NCI-H526 treated with DMSO at 0.1 percent for 48 hours (cell line): ENCODE data around the gene AUH.
A peak's percentile ranks its signal among the peaks of the same experiment; 100 is the strongest.
"Not testable (repeated sequence)": the region's sequence is repeated elsewhere in the genome, so short reads cannot be mapped to it uniquely, and the experiment has no call there.

Experiments used
- DNase-seq: peaks from one replicate; lab custom pipeline; 2025; lab: John Stamatoyannopoulos, UW

The AUH gene, protein sequence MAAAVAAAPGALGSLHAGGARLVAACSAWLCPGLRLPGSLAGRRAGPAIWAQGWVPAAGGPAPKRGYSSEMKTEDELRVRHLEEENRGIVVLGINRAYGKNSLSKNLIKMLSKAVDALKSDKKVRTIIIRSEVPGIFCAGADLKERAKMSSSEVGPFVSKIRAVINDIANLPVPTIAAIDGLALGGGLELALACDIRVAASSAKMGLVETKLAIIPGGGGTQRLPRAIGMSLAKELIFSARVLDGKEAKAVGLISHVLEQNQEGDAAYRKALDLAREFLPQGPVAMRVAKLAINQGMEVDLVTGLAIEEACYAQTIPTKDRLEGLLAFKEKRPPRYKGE

DNA sequence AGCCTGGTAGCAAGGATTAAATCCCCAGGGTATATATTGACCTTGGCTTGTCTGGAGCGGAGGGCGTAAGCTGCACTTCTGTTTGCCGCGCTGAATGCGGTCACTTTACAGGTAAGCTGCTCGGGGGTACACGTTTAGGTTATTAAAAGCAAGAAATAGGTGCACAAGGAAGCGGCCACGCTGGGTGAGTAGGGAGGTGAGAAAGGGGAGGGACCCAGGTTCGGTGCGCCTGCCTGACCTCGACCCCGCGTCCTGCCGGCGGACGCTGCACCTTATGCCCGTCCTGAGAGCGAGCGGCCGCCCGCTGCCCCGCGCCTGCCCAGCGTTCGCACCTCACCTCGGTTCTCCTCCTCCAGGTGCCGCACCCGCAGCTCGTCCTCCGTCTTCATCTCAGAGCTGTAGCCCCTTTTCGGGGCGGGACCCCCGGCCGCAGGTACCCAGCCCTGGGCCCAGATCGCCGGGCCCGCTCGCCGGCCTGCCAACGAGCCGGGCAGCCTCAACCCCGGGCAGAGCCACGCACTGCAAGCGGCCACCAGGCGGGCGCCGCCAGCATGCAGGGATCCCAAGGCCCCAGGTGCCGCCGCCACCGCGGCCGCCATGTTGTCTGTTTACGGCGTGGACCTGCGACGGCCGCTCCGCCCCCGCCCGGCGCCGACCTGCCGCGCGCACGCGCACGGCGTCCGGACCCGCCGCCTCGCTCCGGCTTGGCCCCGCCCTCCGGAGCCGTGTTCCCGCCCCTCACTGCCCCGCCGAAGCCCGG lies at the start of gene AUH:
AUH (minus strand) TSS at position 628 of the 760 bp plus-strand sequence; CDS start at position 599, 29 bp downstream.
- DNase-seq = peak; percentile 21

DNA sequence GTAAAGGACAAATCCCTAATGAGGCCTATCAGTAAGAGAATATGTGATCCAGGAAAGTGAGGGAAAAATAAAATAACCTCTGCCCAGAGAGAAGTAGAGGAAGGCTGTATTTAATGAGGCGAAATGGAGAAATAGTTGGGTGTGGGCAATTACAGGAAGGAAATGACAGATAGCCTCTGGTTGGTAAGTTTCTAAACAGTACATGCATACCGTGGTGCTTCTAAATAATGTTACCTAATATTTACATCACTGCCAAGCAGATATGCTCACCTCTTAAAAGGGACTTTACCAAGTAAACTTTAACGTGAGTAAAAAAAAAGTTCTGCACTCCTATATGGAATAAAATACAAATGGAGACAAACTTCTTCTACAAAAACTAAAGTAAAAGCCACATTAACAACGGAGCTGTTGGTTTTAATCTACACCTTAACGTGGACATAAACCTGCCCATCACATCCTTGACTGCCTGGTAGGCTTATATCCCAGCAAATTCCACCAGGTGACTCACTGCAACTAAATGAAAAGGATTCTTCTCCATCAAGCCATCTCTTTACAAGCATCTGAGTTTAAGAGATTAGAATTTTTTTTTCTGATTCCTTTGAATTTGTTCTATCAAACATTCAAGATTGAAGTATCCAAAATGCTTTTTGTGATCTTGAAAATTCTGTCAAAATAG lies 49.5 kb upstream of the AUH start:
- DNase-seq = no peak

DNA sequence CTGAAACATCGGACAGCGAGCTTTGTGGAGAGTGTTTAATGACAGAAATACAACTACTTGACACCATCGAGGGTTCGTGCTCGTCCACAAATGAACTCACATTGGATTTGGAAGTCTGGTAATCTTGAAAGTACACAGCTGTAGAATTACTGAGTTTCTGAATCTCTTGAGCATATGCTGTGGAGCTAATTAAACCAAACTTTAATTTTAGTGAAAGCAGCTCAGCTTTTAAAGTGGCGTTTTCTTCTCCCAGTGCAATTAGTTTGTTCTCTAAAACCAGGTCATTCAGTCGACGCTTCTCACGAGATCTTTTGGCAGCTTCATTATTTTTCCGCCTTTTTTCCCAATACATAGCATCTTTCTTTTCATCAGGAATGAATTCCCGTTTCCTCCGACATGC lies 48.4 kb upstream of the AUH start:
- no peak for DNase-seq

DNA sequence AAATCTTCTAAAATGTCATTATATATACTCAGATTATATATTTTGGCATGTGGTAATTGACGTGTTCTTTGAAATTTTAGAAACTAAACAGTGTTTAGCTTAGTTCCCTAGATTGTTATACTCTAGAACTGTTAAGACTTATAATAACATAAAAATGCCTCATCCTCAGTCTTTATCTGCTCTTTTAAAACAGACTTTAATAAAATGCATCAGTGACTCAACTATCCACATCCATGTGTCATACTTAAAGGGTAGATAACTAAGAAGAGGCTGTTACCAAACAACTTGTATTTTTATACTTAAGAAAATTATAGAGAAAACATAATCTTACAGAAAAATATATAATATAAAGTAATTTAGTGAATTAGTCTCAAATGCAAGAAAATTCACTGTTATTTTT lies 46.8 kb upstream of the AUH start:
- DNase-seq = no peak

DNA sequence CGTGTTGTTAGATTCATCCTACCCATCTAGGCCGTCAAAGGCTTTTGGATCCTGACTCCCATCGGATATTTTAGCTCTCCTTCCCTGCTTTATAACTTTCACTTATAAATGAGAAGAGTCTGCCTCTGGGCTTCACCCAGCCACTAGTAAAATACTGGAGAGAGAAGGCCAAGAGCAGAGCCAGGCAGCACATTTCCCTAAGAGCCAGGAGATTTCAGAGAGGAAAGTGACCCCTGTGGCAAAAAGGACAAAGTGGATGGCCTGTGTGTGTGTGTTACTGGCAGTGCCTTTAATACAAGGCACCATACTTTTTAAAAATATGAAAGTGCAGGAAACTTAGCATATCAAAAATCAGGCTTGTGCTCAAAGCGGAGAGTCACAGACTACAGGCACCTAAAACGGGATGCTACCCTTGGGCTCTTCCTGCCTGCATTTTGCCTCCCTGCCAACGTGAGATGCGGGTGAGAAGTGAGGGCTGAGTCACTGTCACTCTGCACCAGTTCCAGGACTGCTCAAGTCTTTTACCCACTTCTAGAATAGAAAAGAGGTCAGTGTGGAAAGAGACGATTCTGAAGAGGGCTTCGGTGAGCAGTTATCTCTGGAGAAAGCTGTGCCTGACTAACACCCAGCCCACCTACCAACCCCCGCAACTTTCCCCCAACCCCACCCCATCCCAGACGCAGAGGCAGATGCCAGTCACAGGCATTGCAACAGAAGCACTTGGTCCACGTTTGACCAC lies 46.0 kb upstream of the AUH start:
- no peak for DNase-seq

DNA sequence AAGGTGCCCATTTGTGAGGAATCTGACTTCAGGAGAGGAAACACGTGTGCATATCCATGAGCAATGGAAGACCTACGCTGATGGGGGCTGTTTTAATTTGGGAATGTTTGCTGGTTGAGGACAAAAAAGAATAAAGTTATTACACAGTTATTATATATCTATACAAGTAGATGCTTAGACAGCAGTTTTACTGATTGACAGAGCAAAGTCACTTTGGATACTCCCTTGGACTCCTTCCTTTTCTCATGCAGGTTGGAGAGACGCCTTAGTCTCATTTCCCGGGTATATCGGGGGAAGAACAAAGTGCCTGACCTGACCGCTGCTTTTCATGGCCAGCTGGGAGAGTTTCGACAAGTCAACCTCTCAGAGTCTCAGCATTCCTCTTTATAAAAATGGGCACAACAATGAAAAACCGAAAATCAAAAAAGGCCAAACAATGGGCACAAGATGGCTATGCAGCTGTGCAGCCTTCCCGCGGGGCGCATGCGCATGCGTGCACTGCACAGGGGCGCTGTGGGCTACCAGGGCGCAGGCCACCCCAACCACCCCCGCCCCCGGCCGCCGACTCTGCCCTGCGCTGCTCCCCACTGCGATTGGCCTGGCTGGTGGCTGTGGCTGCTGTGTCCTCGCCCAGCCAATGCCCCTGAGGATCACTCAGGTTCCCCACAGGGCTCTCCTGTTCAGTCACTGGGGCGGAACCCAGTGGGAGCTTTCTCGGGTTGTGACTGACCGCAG lies 43.8 kb upstream of the AUH start:
- DNase-seq = no peak

DNA sequence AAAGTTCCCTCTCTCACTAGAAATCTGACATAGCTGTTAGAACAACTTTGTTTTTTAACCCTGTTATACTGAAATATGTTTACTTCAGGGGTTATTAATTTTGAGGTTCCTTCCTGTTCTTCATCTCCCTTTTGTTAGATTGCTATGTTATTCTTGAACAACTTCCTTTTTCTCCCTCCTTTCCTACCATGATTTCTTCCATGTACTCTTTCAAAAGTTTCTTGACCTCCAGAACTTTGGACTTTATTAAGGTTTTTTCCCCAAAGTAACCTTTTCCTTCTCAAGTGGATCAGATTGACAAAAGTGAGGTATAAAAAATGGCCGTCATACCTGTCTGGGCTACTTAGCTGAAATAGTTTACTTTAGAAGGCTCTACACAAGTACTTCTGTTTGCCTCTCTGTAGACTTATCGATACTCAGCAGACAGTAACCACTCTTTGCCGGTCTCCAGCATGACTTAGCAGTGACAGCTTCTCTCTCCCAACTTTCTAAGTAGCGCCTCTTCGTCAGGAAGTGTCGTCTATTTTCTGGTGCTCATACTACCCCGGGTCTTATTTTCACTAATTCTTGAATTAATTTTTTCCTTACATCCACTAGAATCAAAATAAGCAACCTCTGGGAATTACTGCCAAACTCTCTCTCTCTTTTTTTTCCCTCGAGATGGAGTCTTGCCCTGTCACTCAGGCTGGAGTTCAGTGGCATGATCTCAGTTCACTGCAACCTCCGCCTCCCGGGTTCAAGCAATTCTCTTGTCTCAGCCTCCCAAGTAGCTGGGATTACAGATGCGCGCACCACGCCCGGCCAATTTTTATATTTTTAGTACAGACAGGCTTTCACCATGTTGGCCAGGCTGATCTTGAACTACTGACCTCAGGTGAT lies 42.2 kb upstream of the AUH start:
- no peak for DNase-seq

DNA sequence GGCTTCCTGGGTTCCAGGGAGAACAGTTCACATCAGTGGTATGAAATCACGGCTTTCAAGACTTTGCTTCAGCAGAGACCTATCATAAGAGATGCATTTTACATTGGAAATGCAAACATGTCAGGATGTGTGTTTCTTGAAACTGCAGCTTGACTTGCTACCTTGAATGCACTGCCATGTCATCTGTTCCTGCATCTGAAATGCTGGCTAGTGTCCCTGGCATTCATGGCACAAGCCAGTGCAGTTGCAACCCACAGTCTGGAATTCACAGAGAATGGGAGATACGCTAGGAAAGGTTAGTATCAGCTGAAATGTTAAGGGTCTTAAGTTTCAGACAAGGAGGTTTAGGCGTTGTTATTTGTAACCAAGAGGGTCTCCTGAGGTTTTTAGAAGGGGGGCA lies 37.2 kb upstream of the AUH start:
- DNase-seq = no peak

DNA sequence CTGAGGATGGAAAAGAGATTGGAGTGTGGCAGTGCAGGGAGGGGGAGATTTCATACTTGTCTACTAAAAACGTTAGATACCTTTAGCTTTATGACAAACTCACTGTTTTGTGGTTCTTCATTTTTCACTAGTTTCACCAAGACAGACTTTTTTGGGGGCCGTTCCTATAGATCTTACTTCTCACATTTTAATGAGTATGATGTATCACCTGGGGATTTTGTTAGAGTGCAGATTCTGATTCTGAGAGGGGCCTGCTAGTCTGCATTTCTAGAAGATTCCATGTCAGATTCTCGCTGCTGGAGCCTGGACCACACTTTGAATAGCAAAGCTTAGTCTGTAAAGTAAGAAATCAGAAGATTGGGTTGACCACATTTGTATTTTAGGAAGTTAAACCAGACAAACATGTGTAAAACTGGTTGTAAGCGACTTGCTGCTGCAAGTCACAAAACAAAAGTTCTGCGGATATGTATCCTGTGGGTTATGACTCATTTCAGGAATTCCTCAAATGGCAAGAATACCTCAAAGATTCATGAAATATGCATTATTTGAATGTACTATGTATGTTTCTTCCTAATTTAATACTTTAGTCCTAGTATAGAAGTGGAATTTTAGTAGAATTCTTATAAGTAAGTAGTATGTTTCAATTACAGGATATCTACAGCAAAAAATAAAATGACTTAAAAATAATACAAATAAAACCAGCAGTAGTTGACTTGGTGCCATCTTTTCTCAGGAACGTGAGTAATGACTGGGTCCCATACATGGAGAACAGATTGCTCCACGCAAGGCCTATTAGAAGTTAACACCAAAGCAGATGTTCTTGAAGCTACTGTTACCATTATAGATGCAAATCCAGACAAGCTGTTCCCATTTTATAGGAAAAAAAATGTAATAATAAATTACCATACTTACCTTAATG lies 34.1 kb upstream of the AUH start:
- no peak for DNase-seq

DNA sequence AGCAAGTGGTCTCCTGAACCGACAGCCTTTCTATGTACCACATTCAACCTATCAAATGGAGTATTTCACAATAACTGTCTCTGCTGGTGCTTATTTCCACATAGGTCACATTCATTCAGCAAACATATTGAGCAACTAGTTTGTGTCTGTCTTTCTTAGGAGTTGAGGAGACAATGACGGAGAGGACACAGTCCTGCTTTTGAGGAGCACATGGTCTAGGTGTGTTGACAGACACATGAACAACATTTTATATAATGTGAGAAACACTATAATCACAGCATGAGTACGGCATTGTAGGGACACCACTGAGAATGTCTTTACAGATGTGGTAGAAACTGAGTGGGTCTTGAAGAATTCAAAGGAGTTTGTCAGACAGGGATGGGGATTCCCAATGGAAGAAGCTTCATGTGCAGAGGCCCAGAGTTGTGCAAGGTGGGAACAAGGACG lies 33.4 kb upstream of the AUH start:
- DNase-seq = no peak

DNA sequence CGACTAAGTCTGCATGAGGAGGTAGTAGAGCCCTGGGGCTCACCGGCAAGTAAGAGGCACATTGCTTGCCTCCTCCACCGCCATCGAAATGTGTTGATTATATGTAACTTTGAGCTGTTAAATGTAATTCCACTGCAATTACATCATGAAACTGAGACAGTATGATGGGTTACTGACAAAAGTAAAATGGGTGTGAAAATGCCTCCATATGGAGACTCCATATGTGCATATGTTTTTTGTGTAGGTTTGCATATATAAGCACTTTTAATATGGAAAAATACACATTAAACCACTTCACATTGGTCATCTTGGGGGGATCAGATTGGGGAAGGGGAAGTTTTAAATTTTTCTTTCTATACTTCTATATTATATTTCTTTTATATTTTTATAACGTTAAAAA lies 32.1 kb upstream of the AUH start:
- DNase-seq = no peak

DNA sequence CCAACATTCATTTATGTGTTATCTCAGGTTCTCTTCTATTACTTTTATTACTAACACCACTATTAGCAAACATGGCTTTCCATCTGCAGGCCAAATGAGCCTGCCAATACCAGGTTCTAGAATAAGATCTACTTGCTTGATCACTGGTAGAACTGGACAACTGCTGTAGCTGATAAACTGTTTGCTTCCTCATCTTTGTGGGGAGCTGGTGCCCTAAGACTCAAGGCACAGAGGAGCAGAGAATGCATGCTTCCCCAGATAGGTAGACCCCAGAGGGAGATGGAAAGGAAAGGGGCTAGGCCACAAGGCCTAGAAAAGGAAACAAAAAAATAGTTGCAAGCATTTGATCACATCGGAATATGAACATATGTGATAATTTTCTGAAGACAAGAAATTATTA lies 30.7 kb upstream of the AUH start:
- DNase-seq = no peak

DNA sequence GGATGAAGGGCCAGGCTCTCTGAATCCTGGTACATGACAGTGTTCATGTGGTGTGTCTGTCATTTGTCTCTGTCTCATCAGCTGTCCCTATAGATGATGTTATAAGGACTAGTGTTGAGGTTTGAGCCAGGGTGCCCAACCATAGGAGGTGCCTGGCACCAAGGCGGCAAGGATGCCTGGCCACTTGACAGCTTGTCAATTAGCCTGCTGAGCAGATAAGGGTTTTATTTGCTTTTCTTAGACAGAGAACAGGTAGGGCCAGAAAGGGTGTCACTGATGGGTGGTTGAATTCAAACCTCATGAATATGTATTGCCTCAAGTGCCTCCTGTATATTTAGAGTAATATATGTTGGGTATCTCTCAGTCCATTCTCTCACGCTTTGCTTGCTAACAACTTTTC lies 30.1 kb upstream of the AUH start:
- no peak for DNase-seq

DNA sequence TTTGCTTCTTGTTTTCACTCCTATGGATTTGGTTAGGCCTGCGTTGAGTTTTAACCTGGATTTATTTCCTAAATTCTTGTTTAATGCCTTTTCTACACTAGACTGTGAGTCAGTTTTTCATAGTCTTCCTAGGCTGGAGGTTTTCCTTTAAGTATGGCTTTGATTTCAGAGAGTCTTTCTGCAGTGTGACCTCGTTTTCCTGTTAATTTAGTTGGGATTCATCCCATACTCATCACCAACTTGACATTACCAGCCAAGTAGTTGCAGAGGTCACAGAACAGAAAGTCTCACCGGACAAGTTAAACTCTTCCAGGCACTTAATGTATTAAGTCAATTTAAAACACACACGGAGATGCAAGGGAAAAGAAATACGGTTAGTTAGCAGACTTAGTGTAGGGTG lies 29.7 kb upstream of the AUH start:
- DNase-seq = no peak

DNA sequence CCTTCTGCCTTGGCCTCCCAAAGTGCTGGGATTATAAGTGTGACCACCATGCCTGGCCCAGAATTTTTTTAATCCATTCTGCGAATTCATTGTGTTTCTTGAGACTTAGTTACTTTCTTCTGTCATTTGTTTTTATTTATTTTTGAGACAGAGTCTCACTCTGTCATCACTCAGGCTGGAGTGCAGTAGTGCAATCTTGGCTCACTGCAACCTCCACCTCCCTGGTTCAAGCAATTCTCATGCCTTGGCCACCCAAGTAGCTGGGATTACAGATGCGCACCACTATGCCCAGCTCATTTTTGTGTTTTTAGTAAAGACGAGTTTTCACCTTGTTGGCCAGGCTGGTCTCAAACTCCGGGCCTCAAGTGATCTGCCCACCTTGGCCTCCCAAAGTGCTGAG lies 28.0 kb upstream of the AUH start:
- DNase-seq = not testable (repeated sequence)

DNA sequence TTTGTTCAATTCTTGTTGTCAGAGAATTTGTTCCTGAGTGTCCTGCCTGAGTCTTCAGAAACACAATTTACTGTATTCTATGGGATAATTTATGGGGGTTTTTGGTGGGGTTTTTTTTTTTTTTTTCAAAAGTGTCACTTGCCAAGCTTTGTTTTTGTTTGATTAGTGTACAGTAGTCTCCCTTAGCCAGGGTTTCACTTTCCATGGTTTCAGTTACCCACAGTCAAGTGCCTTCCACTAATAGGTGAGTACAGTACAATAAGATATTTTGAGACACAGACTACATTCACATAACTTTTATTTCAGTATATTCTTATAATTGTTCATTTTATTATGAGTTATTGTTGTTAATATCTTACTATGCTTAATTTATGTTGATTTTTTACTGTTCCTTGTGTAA lies 25.0 kb upstream of the AUH start:
- no peak for DNase-seq

DNA sequence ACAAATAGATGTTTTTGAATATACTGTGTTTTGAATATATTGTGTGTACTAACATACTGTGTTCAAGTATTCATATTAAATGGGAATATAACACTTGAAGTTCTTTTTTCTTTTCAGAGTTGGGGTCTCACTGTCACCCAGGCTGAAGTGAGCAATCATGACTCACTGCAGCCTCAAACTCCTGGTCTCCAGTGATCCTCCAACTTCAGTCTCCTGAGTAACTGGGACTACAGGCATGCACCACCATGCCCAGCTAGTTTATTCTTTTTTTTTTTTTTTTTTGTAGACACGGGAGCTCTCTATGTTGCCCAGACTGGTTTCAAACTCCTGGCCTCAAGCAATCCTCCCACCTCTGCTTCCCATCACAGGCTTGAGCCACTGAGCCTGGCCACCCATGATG lies 23.2 kb upstream of the AUH start:
- DNase-seq = no peak

DNA sequence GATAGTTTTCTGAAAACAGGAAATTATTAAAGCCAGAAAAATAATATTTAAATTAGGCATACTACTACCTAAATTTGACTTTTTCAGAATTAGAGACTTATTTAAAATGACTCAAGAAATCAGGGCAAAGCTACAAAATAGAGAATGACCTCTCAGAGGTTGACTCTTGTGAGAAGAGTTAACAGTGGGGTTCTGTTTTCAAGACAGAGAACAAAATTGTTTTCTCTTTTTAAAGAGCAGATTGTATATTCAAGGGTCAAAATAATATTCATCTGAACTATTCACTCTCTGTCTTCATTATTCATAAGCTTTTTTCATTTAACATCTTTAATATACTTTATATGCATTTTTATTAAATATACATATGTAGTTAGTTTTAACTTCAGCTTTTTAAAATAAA lies 21.9 kb upstream of the AUH start:
- DNase-seq = no peak

DNA sequence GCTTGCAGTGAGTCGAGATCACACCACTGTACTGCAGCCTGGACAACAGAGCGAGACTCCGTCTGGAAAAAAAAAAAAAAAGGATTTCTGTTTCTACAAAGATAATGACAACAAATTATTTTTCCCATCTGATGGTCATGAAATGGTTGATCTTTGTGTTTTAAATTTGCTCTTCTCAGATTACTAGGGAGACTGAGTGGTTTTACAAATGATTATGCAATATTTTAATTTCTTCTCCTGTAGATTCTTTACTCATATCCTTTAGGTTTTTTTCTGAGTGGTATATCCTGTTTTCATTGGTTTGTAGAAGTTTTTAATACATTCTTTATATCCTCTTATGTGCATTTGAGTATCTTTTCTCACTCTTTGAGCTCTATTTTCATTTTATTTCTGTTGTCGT lies 20.6 kb upstream of the AUH start:
- DNase-seq = no peak

DNA sequence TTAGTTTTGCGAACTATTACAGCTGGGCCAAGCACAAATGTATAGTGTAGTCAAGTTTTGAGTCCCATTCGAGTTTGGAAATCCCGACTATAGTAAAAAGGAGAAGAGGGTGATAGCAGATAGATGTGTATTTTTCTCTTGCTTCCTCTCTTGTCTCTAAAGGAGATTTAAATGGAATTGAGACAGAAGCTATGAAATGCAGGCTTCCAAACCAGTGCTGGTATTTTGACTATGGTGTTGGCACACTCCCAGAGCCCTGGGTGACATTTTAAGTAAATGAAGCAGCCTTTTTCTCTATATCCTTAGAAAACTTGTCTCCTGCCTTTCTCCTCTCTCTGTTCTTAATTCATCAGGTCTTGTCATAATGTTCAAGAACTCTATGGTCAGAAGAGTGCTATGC lies 17.7 kb upstream of the AUH start:
- DNase-seq = no peak
